PC-9 (cell line): ENCODE measurements around the gene SELPLG. TPM values are rescaled to one million over a fixed set of nuclear protein-coding genes. Genes with fewer than 3 reads are reported as not detected.

Experiments
- BruUV-seq: library from RNA; stranded (reverse); fragments of 400-500 nt; replicated peaks from 2 replicates; lab custom pipeline; 2021; lab: Mats Ljungman, UMichigan
- CTCF ChIA-PET: fragments of 300-600 bp; sonication (Branson Sonifier 250); formaldehyde crosslinking; loops from one replicate; lab custom pipeline; 2022; ENCODE audit warnings: antibody characterized with exemption; lab: Charles Lee
- POLR2A ChIA-PET: fragments of 300-600 bp; sonication (Branson Sonifier 250); formaldehyde crosslinking; loops from one replicate; lab custom pipeline; 2022; ENCODE audit warnings: antibody characterized with exemption; ENCODE audit not compliant: unreplicated experiment; lab: Charles Lee
- DNase-seq, 2 experiments: peaks; one replicate each; pipeline versions ENCODE4 v3.0.0 to v3.0.0-alpha.2; 2015 to 2022; ENCODE audit warnings: mixed read lengths in 1 of 2
- H2AFZ ChIP-seq: fragments of 200-600 bp; sonication (generic); 2 replicates; pipeline ENCODE4 v1.8.1; 2017; ENCODE audit warnings: antibody characterized with exemption
- H3F3A ChIP-seq: fragments of 200-600 bp; sonication (generic); 2 replicates; pipeline ENCODE4 v1.8.1; 2017; ENCODE audit warnings: antibody characterized with exemption, mild to moderate bottlenecking, low read depth; ENCODE audit not compliant: insufficient read depth
- H3K27ac ChIP-seq: fragments of 200-600 bp; sonication (generic); 2 replicates; pipeline ENCODE4 v1.6.1; 2016; ENCODE audit warnings: mixed run types
- H3K27me3 ChIP-seq: fragments of 200-600 bp; sonication (generic); 2 replicates; pipeline ENCODE4 v1.6.1; 2016; ENCODE audit warnings: low read depth, mixed run types; ENCODE audit not compliant: insufficient read depth
- H3K36me3 ChIP-seq: fragments of 200-600 bp; sonication (generic); 2 replicates; pipeline ENCODE4 v1.6.1; 2016; ENCODE audit warnings: low read depth, mixed run types
- H3K4me1 ChIP-seq: fragments of 200-600 bp; sonication (generic); replicated peaks from 2 replicates; pipeline ENCODE4 v1.6.1; 2016; ENCODE audit warnings: mixed run types; ENCODE audit not compliant: insufficient read depth
- H3K4me2 ChIP-seq: fragments of 200-600 bp; sonication (generic); 2 replicates; pipeline ENCODE4 v1.6.1; 2017; ENCODE audit warnings: mixed run types
- H3K4me3 ChIP-seq: fragments of 200-600 bp; sonication (generic); 2 replicates; pipeline ENCODE4 v1.6.1; 2016; ENCODE audit warnings: mixed run types
- H3K79me2 ChIP-seq: fragments of 200-600 bp; sonication (generic); 2 replicates; pipeline ENCODE4 v1.6.1; 2017; ENCODE audit warnings: low read depth, mixed run types
- H3K9me2 ChIP-seq: fragments of 200-600 bp; sonication (generic); 2 replicates; pipeline ENCODE4 v1.8.1; 2017; ENCODE audit warnings: mild to moderate bottlenecking; ENCODE audit not compliant: insufficient read depth
- H3K9me3 ChIP-seq: fragments of 200-600 bp; sonication (generic); 2 replicates; pipeline ENCODE4 v1.8.1; 2016; ENCODE audit warnings: low read depth; ENCODE audit not compliant: insufficient read depth
- H4K20me1 ChIP-seq: fragments of 200-600 bp; sonication (generic); 2 replicates; pipeline ENCODE4 v1.8.1; 2017; ENCODE audit not compliant: insufficient read depth
- CTCF ChIP-seq: fragments of 200-600 bp; sonication (generic); conservative IDR thresholded peaks from 2 replicates; pipeline ENCODE4 v1.6.1; 2017; ENCODE audit warnings: mixed run types, antibody characterized with exemption, mild to moderate bottlenecking, moderate library complexity
- EZH2 ChIP-seq: fragments of 200-600 bp; sonication (generic); IDR thresholded peaks from 2 replicates; pipeline ENCODE4 v1.8.0; 2017; ENCODE audit warnings: antibody characterized with exemption, low read depth
- intact Hi-C: fragments of 100-400 bp; cut with micrococcal nuclease; formaldehyde crosslinking; loops from one replicate; pipeline ENCODE4 v1.10.0; 2022; ENCODE audit not compliant: unreplicated experiment
- total RNA-seq: library from RNA; stranded (reverse); gene quantifications from 2 replicates; pipeline ENCODE4 v1.2.3, GENCODE V29; 2021

Gene SELPLG
- total RNA-seq, 1 experiment from 2014 or later = 0.96 TPM

- no peak overlapping the region for H3K4me2 ChIP-seq
- no peaks in the 10 kb centered on the region for H4K20me1 ChIP-seq
- no peaks in the 10 kb centered on the region for H3K4me1 ChIP-seq
- ChIA-PET CTCF (no interaction called here), POLR2A (interaction anchor here (0.6 to 0.7 kb wide), 2 partner anchors 33 to 62 kb away, joined by 3 read pairs; partner anchors contain the start of gene SELPLG)
- H3K9me3 ChIP-seq = no peaks in the 10 kb centered on the region
- DNase-seq = no peak
- intact Hi-C loops = no loop called here
- no peak overlapping the region for H3K27ac ChIP-seq
- H3K9me2 ChIP-seq = no peaks in the 10 kb centered on the region
- no peaks in the 10 kb centered on the region for H3K79me2 ChIP-seq
- H2AFZ ChIP-seq = no peak overlapping the region
- H3K27me3 ChIP-seq = no peaks in the 10 kb centered on the region
- H3K4me3 ChIP-seq = no peak overlapping the region
- TF ChIP-seq CTCF = no peak
- no peak for TF ChIP-seq EZH2
- no peaks in the 10 kb centered on the region for H3K36me3 ChIP-seq
- no peaks in the 10 kb centered on the region for H3F3A ChIP-seq
- no TSS peak for BruUV-seq
Observed at GRCh38 chr12:108600702-108601007, 33.0 kb downstream of the SELPLG start.

- intact Hi-C loops = no loop called here
- no peaks in the 10 kb centered on the region for H3F3A ChIP-seq
- H3K4me1 ChIP-seq = no peaks in the 10 kb centered on the region
- H3K4me3 ChIP-seq = no peak overlapping the region
- no peaks in the 10 kb centered on the region for H3K27me3 ChIP-seq
- TF ChIP-seq EZH2 = no peak
- no peak for TF ChIP-seq CTCF
- no peak overlapping the region for H3K27ac ChIP-seq
- no peaks in the 10 kb centered on the region for H3K9me3 ChIP-seq
- no peak overlapping the region for H2AFZ ChIP-seq
- no peak for DNase-seq
- H3K9me2 ChIP-seq = no peaks in the 10 kb centered on the region
- no TSS peak for BruUV-seq
- H3K79me2 ChIP-seq = no peaks in the 10 kb centered on the region
- POLR2A ChIA-PET = interaction anchor here (0.6 to 0.7 kb wide), 2 partner anchors 33 to 63 kb away, joined by 3 read pairs; partner anchors contain the start of gene SELPLG
- CTCF ChIA-PET = no interaction called here
- H4K20me1 ChIP-seq = no peaks in the 10 kb centered on the region
- no peaks in the 10 kb centered on the region for H3K36me3 ChIP-seq
- H3K4me2 ChIP-seq = no peak overlapping the region
Observed at GRCh38 chr12:108599948-108600701, 33.6 kb downstream of the SELPLG start.

- Histone ChIP-seq H3K27me3 (no peaks in the 10 kb centered on the region), H3F3A (no peaks in the 10 kb centered on the region), H3K9me3 (no peaks in the 10 kb centered on the region), H3K4me3 (no peak overlapping the region), H4K20me1 (no peaks in the 10 kb centered on the region), H3K27ac (no peak overlapping the region), H3K36me3 (no peaks in the 10 kb centered on the region), H3K4me1 (no peaks in the 10 kb centered on the region), H2AFZ (no peak overlapping the region), H3K79me2 (no peaks in the 10 kb centered on the region), H3K4me2 (no peak overlapping the region), H3K9me2 (no peaks in the 10 kb centered on the region)
- POLR2A ChIA-PET = no interaction called here
- intact Hi-C loops = no loop called here
- TF ChIP-seq EZH2 (no peak), CTCF (no peak)
- CTCF ChIA-PET = no interaction called here
- no TSS peak for BruUV-seq
- no peak for DNase-seq
Observed at GRCh38 chr12:108599541-108599940, 34.2 kb downstream of the SELPLG start.
